GM19023 (cell line): Measurements from ENCODE around the gene MEAF6.

Source experiments
- ATAC-seq: cut with Tn5 transposase; IDR thresholded peaks from one replicate; pipeline ENCODE4 v1.9.1; 2021; ENCODE audit warnings: mild to moderate bottlenecking, moderate library complexity; ENCODE audit not compliant: unreplicated experiment

The MEAF6 gene

DNA sequence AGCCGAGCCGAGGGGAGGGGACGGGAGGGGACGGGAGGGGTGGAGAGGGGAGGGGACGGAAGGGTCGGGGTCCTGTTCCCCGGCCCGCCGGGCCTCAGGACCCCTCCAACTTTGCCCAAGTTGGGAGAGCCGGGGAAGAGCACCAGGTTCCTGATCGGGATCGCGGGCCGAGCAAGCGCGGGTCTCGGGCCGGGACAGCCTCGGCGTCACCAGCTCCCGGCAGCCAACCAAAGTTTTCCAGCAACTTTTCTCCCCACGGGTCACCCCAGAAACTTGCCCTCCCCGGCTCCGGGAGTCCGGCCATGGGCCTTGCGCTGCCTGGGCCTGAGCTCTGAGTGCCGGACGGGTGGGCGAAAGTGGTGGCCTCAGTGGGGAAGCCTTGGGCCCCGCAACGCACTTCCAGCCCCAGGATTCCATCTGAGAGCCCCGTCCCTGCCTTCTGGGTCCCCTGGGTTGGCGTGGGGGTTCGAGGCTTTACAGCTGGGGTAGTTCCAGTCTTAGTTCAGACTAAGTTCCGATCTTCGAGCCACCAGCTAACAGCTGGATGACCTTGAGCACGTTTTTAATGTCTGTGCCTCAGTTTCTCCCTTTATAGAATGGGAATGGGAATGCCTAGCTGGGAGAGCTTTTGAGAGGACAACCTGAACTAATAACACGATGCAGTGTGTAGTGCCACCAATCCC, 39.7 kb downstream of the MEAF6 start:
- peak; percentile 2 for ATAC-seq

- ATAC-seq: peak; percentile 59
Measured at GRCh38 chr1:37474046-37474696, 40.4 kb downstream of the MEAF6 start, which contains the start of gene ZC3H12A. Gene ZC3H12A (plus strand): TSS chr1:37474580. CDS start chr1:37475497, 917 bp downstream.

DNA sequence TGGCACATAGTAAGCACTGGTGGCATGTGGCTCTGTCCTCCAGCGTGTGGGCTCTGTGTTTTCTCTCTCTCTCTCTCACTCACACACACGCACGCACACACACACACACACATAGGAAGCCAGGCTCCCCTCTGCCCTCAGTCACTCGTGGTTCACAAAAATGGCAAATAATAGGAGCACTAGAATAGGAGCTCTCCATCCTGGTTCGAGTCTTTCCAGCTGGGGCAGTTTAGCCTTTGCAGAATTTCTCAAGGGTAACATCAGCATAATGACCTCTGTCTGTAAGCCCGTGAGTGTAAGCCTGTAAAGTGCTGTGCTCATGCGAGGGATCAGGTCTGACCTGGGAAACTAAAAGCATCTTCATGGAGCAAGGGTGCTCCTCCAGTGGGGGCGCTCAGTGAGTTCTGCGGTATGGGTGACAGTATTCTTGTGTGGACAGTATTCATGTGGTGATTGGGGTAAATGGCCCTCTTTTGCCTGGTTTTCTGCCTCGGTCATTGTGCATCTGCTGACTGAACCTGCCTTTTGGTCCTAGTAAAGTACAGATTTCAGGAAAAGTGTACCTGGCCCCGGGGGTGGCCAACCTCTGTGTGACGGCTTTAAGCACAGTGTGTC, 41.0 kb downstream of the MEAF6 start:
- ATAC-seq: no peak

DNA sequence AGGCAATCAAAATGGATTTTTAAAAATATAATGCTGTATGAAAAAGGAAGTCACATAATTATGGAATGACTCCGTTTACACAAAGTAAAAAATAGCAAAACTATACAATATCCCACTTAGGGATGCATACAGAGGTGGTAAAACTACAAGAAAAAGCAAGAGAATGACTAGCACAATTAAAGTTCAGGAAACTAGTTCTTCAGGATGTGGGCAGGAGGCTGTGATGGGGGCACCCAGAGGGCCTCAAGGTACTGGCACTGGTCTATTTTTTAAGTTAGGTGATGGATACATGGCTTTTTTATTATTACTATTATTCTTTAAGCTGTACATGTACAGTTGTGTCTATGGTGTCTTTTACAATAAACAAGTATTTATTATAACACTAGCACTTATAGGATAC, 41.6 kb downstream of the MEAF6 start:
- ATAC-seq: no peak

DNA sequence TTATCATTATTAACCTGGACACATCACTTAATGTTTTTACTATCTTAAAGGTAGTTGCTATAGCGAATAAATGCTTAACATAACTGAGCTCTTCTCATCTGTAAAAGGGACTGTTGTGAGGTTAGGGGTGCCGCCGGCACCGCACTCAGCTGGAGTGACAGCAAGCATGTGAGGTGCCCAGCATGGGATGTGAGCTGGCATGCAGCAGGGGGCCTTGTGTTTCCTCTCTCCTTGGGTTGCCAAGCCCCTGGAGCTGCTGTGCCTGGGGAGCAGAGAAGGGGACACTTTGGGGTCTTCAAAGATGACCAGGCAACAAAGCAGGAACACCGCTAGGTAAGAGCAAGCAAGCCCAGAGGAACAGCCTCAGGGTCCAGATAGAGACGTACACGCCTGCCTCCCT, 42.3 kb downstream of the MEAF6 start:
- ATAC-seq: no peak

- ATAC-seq: no peak
Measured at GRCh38 chr1:37471345-37472231, 43.0 kb downstream of the MEAF6 start.

- ATAC-seq: no peak
Measured at GRCh38 chr1:37469386-37469785, 45.2 kb downstream of the MEAF6 start.

- no peak for ATAC-seq
Measured at GRCh38 chr1:37468037-37468436, 46.5 kb downstream of the MEAF6 start.

- no peak for ATAC-seq
Measured at GRCh38 chr1:37465593-37466517, 48.7 kb downstream of the MEAF6 start.

DNA sequence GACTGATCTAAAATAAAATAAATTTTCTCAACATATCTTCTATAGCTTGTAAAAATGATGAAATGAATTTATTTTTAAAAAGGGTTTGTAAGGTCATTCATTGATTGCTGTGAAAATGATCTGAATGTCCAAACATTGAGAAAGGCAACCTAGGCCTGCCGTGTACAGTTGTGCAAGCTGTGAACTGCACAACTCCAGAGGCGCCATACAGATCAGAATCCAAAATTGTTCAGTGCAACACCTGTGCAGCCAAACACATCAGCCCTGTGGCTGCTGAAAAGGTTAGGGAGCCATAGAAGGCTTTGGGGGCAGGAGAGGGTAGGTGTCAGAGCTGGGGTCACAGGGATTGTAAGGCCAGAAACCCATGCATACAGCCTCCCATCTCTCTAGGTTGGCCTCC, 50.1 kb downstream of the MEAF6 start:
- no peak for ATAC-seq

DNA sequence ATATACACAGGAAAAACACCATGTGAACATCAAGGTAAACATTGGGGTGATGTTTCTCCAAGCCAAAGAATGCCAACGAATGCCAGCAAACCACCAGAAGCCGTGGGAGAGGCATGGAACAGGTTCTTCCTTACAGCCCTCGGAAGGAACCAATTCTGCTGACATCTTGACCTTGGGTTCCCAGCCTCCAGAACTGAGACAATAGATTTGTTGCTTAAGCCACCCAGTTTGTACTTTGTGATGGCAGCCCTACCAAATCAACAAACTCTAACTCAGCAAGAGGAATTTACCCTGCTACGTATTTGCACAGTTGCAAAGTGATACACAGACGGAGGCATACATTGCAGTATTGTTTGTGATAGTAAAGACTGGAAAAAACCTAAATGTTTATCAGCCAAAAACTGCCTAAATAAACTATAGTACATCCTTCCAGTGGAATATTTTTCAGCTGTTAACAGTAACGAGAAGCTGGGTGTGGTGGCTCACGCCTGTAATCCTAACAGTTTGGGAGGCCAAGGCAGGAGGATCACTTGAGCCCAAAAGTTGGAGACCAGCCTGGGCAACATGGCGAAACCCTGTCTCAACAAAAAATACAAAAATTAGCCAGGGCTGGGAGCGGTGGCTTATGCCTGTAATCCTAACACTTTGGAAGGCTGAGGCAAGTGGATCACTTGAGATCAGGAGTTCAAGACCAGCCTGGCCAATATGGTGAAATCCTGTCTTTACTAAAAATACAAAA, 52.7 kb downstream of the MEAF6 start:
- no peak for ATAC-seq

DNA sequence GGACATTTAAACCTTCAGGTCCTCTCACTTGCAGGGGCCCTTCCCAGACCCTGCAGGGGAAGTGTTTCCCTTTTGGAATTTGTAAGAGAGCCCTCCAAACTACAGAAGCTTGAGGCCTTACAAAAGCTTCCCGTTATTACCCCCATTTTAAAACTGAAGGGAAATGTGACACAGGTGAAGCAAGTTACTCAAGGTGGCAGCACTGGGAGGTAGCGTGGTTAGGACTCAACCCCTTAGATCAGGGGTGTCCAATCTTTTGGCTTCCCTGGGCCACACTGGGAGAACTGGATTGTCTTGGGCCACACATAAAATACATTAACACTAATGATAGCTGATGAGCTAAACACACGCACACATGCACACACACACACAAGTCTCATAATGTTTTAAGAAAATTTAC, 56.0 kb downstream of the MEAF6 start:
- ATAC-seq: no peak

- ATAC-seq: no peak
Measured at GRCh38 chr1:37456614-37457013, 58.0 kb downstream of the MEAF6 start.

DNA sequence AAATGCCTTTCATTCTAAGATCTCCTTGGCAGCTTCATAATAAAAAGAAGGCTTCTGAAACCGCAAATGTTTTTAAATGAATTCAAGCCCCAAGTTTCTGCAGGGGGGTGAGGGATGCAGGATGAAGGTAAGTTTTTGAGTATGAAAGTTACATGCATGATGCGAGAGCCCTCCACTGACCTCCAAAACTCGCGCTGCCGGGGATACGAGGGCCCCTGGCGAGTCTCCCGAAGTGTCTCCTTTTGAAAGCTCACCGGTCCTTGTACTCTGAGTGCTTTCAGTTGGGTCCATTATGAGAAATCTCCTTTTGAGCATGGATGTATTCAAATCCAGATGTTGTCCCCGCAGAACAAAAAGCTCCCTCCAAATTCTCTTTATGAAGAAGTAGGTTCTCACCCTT, 59.0 kb downstream of the MEAF6 start:
- no peak for ATAC-seq

DNA sequence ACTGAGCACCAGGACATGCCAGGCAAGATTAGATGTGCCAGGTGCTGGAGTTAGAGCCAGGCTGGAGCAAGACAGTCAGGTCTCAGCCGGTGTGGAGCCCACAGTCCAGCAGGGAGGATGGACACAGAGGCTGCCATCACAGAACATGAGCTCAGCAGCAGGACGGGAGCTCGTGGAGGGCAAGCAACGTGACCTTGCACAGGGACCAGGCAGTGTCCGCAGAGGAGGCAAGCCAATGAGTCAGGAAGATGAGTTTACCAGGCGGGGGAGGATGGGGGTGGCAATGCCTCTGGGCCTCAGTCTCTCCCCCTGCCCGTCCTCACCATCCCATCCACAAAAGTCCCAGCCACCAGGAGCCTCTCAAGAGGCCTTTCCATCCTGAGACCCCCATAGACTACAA, 60.9 kb downstream of the MEAF6 start:
- no peak for ATAC-seq

GRCh38 chr1:37452416-37452815, 62.1 kb downstream of the MEAF6 start:
- ATAC-seq: no peak

- no peak for ATAC-seq
Measured at GRCh38 chr1:37449936-37450335, 64.6 kb downstream of the MEAF6 start.

- no peak for ATAC-seq
Measured at GRCh38 chr1:37448691-37449417, 65.7 kb downstream of the MEAF6 start.

DNA sequence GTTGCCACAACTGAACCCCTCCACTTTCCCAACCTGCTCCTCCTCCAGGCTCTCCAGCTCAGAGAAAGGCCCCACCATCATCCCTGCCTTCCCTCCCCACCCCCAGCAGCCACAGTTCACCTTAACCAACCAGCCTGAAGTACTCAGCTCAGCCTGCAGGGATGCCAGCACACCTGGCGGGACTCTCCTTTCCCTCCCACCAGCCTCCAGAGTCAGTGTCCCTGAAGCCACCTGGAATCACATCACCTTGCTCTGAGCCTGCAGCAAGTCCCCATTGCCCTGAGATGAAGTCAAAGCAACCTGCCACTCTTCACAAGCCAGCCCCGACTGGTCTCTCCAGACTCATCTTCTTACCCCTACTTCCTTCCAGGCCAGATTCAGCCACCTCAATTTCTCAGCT, 66.4 kb downstream of the MEAF6 start:
- no peak for ATAC-seq
